ENCODE measurements around the gene POLR2A. TPM values are rescaled to one million over a fixed set of nuclear protein-coding genes. Genes with fewer than 3 reads are reported as not detected.

POLR2A gene
- total RNA-seq, 1 donor from 2014 or later, result 32.7 TPM

DNA sequence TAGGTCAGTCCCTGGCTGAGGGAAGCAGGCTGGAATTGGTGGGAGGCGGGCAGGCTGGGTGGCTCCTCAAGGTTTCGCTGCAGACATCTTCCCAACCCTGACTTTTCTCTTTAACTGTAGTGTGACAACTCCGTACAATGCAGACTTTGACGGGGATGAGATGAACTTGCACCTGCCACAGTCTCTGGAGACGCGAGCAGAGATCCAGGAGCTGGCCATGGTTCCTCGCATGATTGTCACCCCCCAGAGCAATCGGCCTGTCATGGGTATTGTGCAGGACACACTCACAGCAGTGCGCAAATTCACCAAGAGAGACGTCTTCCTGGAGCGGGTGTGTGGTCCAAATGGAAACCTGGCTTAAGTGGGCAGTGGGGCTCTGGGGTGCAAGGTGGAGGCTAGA is 15.0 kb downstream of the POLR2A start:
- peaks cover 19% of the 10 kb centered on the region for H3K79me2 ChIP-seq (ENCODE audit: low read depth)
- H3K36me3 ChIP-seq, result no peaks in the 10 kb centered on the region
- H3K9me3 ChIP-seq (ENCODE audit: low read depth), result no peaks in the 10 kb centered on the region
- Mint-ChIP-seq H3K27me3 (ENCODE audit: insufficient read depth, low read depth) (peaks cover 5% of the 10 kb centered on the region), H3K4me1 (no peaks in the 10 kb centered on the region), H3K27ac (peak overlapping the region; percentile 79), H3K9me3 (no peaks in the 10 kb centered on the region), H3K4me3 (peak overlapping the region; percentile 69), H3K36me3 (peaks cover 58% of the 10 kb centered on the region)
- no peaks in the 10 kb centered on the region for H3K4me1 ChIP-seq
- peaks cover 34% of the 10 kb centered on the region for H4K20me1 ChIP-seq (ENCODE audit: low read depth)
- no peak overlapping the region for H3K9ac ChIP-seq
- peaks cover 5% of the 10 kb centered on the region for H3F3A ChIP-seq (ENCODE audit: low read depth)
- H3K4me2 ChIP-seq, result no peak overlapping the region
- no peak for DNase-seq (ENCODE audit: low spot score)
- no peak overlapping the region for H3K4me3 ChIP-seq
- TF ChIP-seq EZH2phosphoT487 (IDR thresholded peaks at IDR 0.05) (no peak), EZH2 (IDR thresholded peaks at IDR 0.05) (no peak)
- TF ChIP-seq, protein P1, sequence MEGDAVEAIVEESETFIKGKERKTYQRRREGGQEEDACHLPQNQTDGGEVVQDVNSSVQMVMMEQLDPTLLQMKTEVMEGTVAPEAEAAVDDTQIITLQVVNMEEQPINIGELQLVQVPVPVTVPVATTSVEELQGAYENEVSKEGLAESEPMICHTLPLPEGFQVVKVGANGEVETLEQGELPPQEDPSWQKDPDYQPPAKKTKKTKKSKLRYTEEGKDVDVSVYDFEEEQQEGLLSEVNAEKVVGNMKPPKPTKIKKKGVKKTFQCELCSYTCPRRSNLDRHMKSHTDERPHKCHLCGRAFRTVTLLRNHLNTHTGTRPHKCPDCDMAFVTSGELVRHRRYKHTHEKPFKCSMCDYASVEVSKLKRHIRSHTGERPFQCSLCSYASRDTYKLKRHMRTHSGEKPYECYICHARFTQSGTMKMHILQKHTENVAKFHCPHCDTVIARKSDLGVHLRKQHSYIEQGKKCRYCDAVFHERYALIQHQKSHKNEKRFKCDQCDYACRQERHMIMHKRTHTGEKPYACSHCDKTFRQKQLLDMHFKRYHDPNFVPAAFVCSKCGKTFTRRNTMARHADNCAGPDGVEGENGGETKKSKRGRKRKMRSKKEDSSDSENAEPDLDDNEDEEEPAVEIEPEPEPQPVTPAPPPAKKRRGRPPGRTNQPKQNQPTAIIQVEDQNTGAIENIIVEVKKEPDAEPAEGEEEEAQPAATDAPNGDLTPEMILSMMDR (IDR thresholded peaks at IDR 0.05), result no peak
- no peak overlapping the region for H2AFZ ChIP-seq (replicated peaks)
- no peak overlapping the region for H3K27ac ChIP-seq
- no peaks in the 10 kb centered on the region for H3K27me3 ChIP-seq

DNA sequence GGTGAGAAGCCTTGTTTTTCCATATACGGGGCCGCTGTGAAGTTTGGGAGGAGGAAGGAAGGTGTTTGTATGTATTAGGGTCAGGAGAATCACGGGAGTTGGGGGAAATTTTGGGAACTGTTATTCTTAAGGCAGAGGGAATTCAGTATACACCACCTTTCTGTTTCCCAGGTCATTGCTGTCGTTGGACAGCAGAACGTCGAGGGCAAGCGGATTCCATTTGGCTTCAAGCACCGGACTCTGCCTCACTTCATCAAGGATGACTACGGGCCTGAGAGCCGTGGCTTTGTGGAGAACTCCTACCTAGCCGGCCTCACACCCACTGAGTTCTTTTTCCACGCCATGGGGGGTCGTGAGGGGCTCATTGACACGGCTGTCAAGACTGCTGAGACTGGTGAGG is 17.6 kb downstream of the POLR2A start:
- no peaks in the 10 kb centered on the region for H3K79me2 ChIP-seq (ENCODE audit: low read depth)
- H3K36me3 ChIP-seq, result peaks cover 18% of the 10 kb centered on the region
- peaks cover 11% of the 10 kb centered on the region for H4K20me1 ChIP-seq (ENCODE audit: low read depth)
- H2AFZ ChIP-seq (replicated peaks), result no peak overlapping the region
- H3K27ac Mint-ChIP-seq, result no peak overlapping the region
- peaks cover 58% of the 10 kb centered on the region for H3K36me3 Mint-ChIP-seq
- H3K4me3 Mint-ChIP-seq, result no peak overlapping the region
- no peaks in the 10 kb centered on the region for H3K9me3 ChIP-seq (ENCODE audit: low read depth)
- H3F3A ChIP-seq (ENCODE audit: low read depth), result peaks cover 10% of the 10 kb centered on the region
- H3K27me3 Mint-ChIP-seq (ENCODE audit: insufficient read depth, low read depth), result peaks cover 4% of the 10 kb centered on the region
- DNase-seq (ENCODE audit: low spot score), result no peak
- no peak overlapping the region for H3K9ac ChIP-seq
- H3K4me3 ChIP-seq, result no peak overlapping the region
- no peak overlapping the region for H3K27ac ChIP-seq
- TF ChIP-seq, protein P1 (IDR thresholded peaks at IDR 0.05), result no peak
- no peak for TF ChIP-seq EZH2 (IDR thresholded peaks at IDR 0.05)
- TF ChIP-seq EZH2phosphoT487 (IDR thresholded peaks at IDR 0.05), result no peak
- H3K9me3 Mint-ChIP-seq, result no peaks in the 10 kb centered on the region
- H3K4me1 Mint-ChIP-seq, result no peaks in the 10 kb centered on the region
- H3K4me2 ChIP-seq, result no peak overlapping the region
- no peaks in the 10 kb centered on the region for H3K27me3 ChIP-seq
- H3K4me1 ChIP-seq, result no peaks in the 10 kb centered on the region

DNA sequence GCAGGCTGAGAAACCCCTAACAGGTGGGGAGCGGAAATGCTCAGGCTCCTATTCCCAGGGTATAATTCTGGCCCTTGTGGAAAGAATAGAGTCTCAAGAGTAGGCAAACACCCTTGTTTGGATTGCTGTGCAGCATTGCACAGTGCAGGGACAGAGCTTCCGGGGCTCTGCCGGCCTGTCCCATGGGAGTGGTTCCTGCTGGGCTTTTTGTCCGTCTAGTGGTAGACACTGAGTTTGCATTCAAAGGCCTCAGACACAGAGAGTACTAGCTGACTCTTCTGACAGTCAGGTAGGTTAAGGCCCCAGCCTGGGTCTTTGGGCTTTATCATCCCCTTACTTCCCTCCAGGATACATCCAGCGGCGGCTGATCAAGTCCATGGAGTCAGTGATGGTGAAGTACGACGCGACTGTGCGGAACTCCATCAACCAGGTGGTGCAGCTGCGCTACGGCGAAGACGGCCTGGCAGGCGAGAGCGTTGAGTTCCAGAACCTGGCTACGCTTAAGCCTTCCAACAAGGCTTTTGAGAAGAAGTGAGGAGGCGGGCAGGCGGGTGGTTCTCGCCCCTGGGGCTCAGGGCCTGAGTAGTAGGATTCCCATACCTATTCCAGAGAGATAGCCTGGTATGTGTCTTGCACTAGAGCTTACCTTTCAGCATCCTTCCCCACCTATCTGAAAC is 18.1 kb downstream of the POLR2A start:
- Mint-ChIP-seq H3K9me3 (no peaks in the 10 kb centered on the region), H3K27ac (no peak overlapping the region), H3K27me3 (ENCODE audit: insufficient read depth, low read depth) (peaks cover 2% of the 10 kb centered on the region), H3K4me3 (no peak overlapping the region), H3K4me1 (no peaks in the 10 kb centered on the region), H3K36me3 (peaks cover 53% of the 10 kb centered on the region)
- Histone ChIP-seq H3K9ac (no peak overlapping the region), H2AFZ (replicated peaks) (no peak overlapping the region), H3K27me3 (no peaks in the 10 kb centered on the region), H3K4me3 (no peak overlapping the region), H4K20me1 (ENCODE audit: low read depth) (peaks cover 13% of the 10 kb centered on the region), H3K27ac (no peak overlapping the region), H3K36me3 (peaks cover 18% of the 10 kb centered on the region), H3F3A (ENCODE audit: low read depth) (peaks cover 10% of the 10 kb centered on the region), H3K4me2 (no peak overlapping the region), H3K9me3 (ENCODE audit: low read depth) (no peaks in the 10 kb centered on the region), H3K4me1 (no peaks in the 10 kb centered on the region), H3K79me2 (ENCODE audit: low read depth) (no peaks in the 10 kb centered on the region)
- no peak for DNase-seq (ENCODE audit: low spot score)
- TF ChIP-seq, protein P1 (IDR thresholded peaks at IDR 0.05), result no peak
- TF ChIP-seq EZH2phosphoT487 (IDR thresholded peaks at IDR 0.05) (no peak), EZH2 (IDR thresholded peaks at IDR 0.05) (no peak)

All from neural progenitor cell (in vitro differentiated cells).